A549 (cell line): Measurements from ENCODE around the gene EED. TPM values are rescaled to one million over a fixed set of nuclear protein-coding genes. Genes with fewer than 3 reads are reported as not detected.

Experiments used
- ATAC-seq, 2 experiments: fragments of 200-7000 bp in 1 of 2; fragments of >200 bp in 1 of 2; cut with Nextera tagmentation in 1 of 2; cut with Tn5 transposase in 1 of 2; 3 replicates each; pipeline versions ENCODE4 v1.8.0 to v1.9.1; 2018 to 2020; ENCODE audit warnings: mild to moderate bottlenecking in 1 of 2, moderate library complexity in 1 of 2
- CTCF ChIA-PET: fragments of 300-600 bp; sonication (Branson Sonifier 250); formaldehyde crosslinking; extraction: SDS; loops from one replicate; lab custom pipeline; 2021; ENCODE audit warnings: antibody characterized with exemption, inconsistent platforms; lab: Yijun Ruan, JAX
- POLR2A ChIA-PET: fragments of 350-600 bp; formaldehyde crosslinking; extraction: SDS; loops from one replicate; lab custom pipeline; 2021; ENCODE audit warnings: antibody characterized with exemption, inconsistent platforms; lab: Yijun Ruan, JAX
- DNase-seq, 2 experiments: peaks; one replicate each; pipeline versions ENCODE4 v3.0.0 to v3.0.0-alpha.2; 2011 to 2016; ENCODE audit warnings: low read depth in 1 of 2, low spot score in 1 of 2
- FAIRE-seq: peaks from 2 replicates; lab custom pipeline; 2011; peaks lifted over from hg19 to GRCh38; lab: Jason Lieb, UNC
- H3K27ac ChIP-seq, 2 experiments: fragments of >200 bp; sonication (Bioruptor Twin); formaldehyde crosslinking; 3 replicates each; pipeline ENCODE4 v1.5.1; 2016 to 2017
- H3K4me1 ChIP-seq: fragments of >200 bp; sonication (Bioruptor Twin); formaldehyde crosslinking; 3 replicates; pipeline ENCODE4 v1.6.1; 2016
- H3K4me2 ChIP-seq: fragments of >200 bp; sonication (Bioruptor Twin); formaldehyde crosslinking; 3 replicates; pipeline ENCODE4 v1.6.1; 2016
- H3K4me3 ChIP-seq: fragments of >200 bp; sonication (Bioruptor Twin); formaldehyde crosslinking; 3 replicates; pipeline ENCODE4 v1.5.1; 2016
- H3K9me3 ChIP-seq: fragments of >200 bp; sonication (Bioruptor Twin); formaldehyde crosslinking; 3 replicates; pipeline ENCODE4 v1.6.1; 2016
- ATOH8 ChIP-seq: fragments of 250-450 bp; sonication (Bioruptor Pico); IDR thresholded peaks from 2 replicates; pipeline ENCODE4 v1.5.0; 2020; ENCODE audit warnings: low read depth, mild to moderate bottlenecking, moderate library complexity
- CBX8 ChIP-seq: fragments of 200-600 bp; sonication (generic); IDR thresholded peaks from 2 replicates; pipeline ENCODE4 v1.6.1; 2016
- CTCF ChIP-seq: fragments of >200 bp; sonication (Bioruptor Twin); formaldehyde crosslinking; IDR thresholded peaks from 3 replicates; pipeline ENCODE4 v1.5.1; 2016
- EP300 ChIP-seq, 2 experiments: fragments of >200 bp; sonication (Bioruptor Twin); formaldehyde crosslinking; IDR thresholded peaks; 2 replicates in 1 of 2; 3 replicates in 1 of 2; pipeline ENCODE4 v1.6.1; 2016 to 2017
- ESRRA ChIP-seq: fragments of 150-350 bp; IDR thresholded peaks from 2 replicates; pipeline ENCODE4 v1.6.1; 2014; ENCODE audit warnings: mild to moderate bottlenecking, low read length, borderline replicate concordance
- FOSB ChIP-seq: fragments of 250-450 bp; sonication (Bioruptor Pico); IDR thresholded peaks from 2 replicates; pipeline ENCODE4 v1.5.0; 2020; ENCODE audit warnings: mild to moderate bottlenecking, moderate library complexity
- GATA3 ChIP-seq: IDR thresholded peaks from 2 replicates; pipeline ENCODE4 v1.6.1; 2012; ENCODE audit warnings: borderline replicate concordance
- HDAC2 ChIP-seq: fragments of 200-600 bp; sonication (generic); IDR thresholded peaks from 2 replicates; pipeline ENCODE4 v1.6.1; 2016
- HOXB13 ChIP-seq: fragments of 250-450 bp; sonication (Bioruptor Pico); IDR thresholded peaks from 2 replicates; pipeline ENCODE4 v1.5.0; 2020; ENCODE audit warnings: low read depth, mild to moderate bottlenecking, moderate library complexity
- HOXB5 ChIP-seq: fragments of 250-450 bp; sonication (Bioruptor Pico); IDR thresholded peaks from 2 replicates; pipeline ENCODE4 v1.5.0; 2020; ENCODE audit warnings: mild to moderate bottlenecking, moderate library complexity
- JUN ChIP-seq, 2 experiments: fragments of >200 bp; sonication (Bioruptor Twin); formaldehyde crosslinking; IDR thresholded peaks; 2 replicates in 1 of 2; 3 replicates in 1 of 2; pipeline ENCODE4 v1.6.1; 2016 to 2017
- KDM1A ChIP-seq: fragments of 200-600 bp; sonication (generic); IDR thresholded peaks from 2 replicates; pipeline ENCODE4 v1.6.1; 2016; ENCODE audit warnings: low read depth, mild to moderate bottlenecking
- MAZ ChIP-seq: fragments of 150-350 bp; IDR thresholded peaks from 2 replicates; pipeline ENCODE4 v1.6.1; 2014; ENCODE audit warnings: antibody characterized with exemption, low read depth, low read length, borderline replicate concordance
- PHF8 ChIP-seq: fragments of 200-600 bp; sonication (generic); IDR thresholded peaks from 2 replicates; pipeline ENCODE4 v1.6.1; 2016; ENCODE audit warnings: low read depth, mild to moderate bottlenecking, antibody characterized with exemption, moderate library complexity, borderline replicate concordance
- RAD21 ChIP-seq, 2 experiments: fragments of >200 bp in 1 of 2; sonication (Bioruptor Twin) in 1 of 2; formaldehyde crosslinking in 1 of 2; IDR thresholded peaks in 1 of 2; conservative IDR thresholded peaks in 1 of 2; 2 replicates in 1 of 2; 3 replicates in 1 of 2; pipeline ENCODE4 v1.6.1; 2012 to 2018; ENCODE audit warnings: inconsistent platforms in 1 of 2
- RCOR1 ChIP-seq: fragments of 150-350 bp; IDR thresholded peaks from 2 replicates; pipeline ENCODE4 v1.6.1; 2014; ENCODE audit warnings: antibody characterized with exemption, low read length, low read depth
- RNF2 ChIP-seq: fragments of 200-600 bp; sonication (generic); IDR thresholded peaks from 2 replicates; pipeline ENCODE4 v1.6.1; 2016; ENCODE audit warnings: low read depth, mild to moderate bottlenecking, antibody characterized with exemption, moderate library complexity, borderline replicate concordance
- SREBF2 ChIP-seq: fragments of 450-650 bp; IDR thresholded peaks from 2 replicates; pipeline ENCODE4 v1.6.1; 2014; ENCODE audit warnings: mild to moderate bottlenecking, moderate library complexity
- TFCP2L1 ChIP-seq: fragments of 250-450 bp; sonication (Bioruptor Pico); IDR thresholded peaks from 2 replicates; pipeline ENCODE4 v1.5.0; 2021; ENCODE audit warnings: mild to moderate bottlenecking
- USF2 ChIP-seq: fragments of 450-650 bp; IDR thresholded peaks from 2 replicates; pipeline ENCODE4 v1.6.1; 2014; ENCODE audit warnings: antibody characterized with exemption
- ZSCAN20 ChIP-seq: fragments of 250-450 bp; sonication (Bioruptor Pico); IDR thresholded peaks from 2 replicates; pipeline ENCODE4 v1.8.0; 2022; ENCODE audit warnings: mild to moderate bottlenecking, moderate library complexity
- whole genome bisulfite sequencing: methylation state at CpG from one replicate; pipeline ENCODE4 v1.1.6; 2017; ENCODE audit errors: missing lambda C conversion rate; 5-methylcytosine and 5-hydroxymethylcytosine counted together
- polyA plus RNA-seq, 4 experiments: library from polyadenylated mRNA; depleted of rRNA in 3 of 4; stranded (reverse); fragments of >200 nt; fragmentation: RNase III in 1 of 4; extraction: RNeasy Plus Mini Kit Qiagen cat#74134 plus additional on column Dnase treatment in 1 of 4; gene quantifications; 2 replicates in 3 of 4; 3 replicates in 1 of 4; pipeline ENCODE4 v1.2.3, GENCODE V29; 2011 to 2017
- TF ChIP-seq, protein P1 (sequence below): fragments of 200-600 bp; sonication (generic); IDR thresholded peaks from 2 replicates; pipeline ENCODE4 v1.6.1; 2016; ENCODE audit warnings: antibody characterized with exemption, mild to moderate bottlenecking, moderate library complexity
- TF ChIP-seq, protein P2 (sequence below): fragments of >200 bp; sonication (Bioruptor Twin); formaldehyde crosslinking; IDR thresholded peaks from 2 replicates; pipeline ENCODE4 v1.6.1; 2016
- TF ChIP-seq, protein P3 (sequence below): fragments of 150-350 bp; IDR thresholded peaks from 2 replicates; pipeline ENCODE4 v1.6.1; 2014; ENCODE audit warnings: low read depth, mild to moderate bottlenecking, low read length

EED gene
- polyA plus RNA-seq, 2 of the 4 experiments (the other 2 are of a cell fraction): 33.0 to 43.6 TPM

DNA sequence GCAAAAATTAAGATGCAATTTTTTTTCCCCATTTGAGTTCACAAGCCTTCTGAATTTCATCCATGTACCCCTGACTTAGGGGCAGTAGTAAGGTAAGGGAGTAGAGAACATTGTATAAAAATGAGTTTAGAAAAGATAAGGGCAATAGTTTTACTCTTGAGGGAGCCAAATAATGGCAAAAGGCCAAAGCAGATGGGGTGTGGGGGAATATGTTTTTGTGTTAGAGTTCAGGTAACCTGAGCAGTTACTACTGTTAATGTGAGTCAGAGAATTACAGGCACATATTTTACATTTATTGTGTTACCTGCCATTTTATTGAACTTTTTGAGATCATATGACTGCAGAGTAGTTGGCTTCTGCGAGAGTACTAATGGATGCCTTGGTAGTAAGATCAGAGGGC is 3.1 kb downstream of the EED start:
- peaks cover 54% of the 10 kb centered on the region for H3K4me1 ChIP-seq
- CTCF ChIA-PET: interaction anchor here (1.2 kb wide), 1 partner anchor 393 kb away, joined by 5 read pairs; the partner anchor contains the start of gene CCDC83
- no peak overlapping the region for H3K4me3 ChIP-seq
- WGBS: 97% methylated on average over 1 of the region's 1 CpG
- no peak for TF ChIP-seq HOXB13 (CRISPR knock-in tag)
- TF ChIP-seq KDM1A: no peak
- TF ChIP-seq RAD21 (conservative IDR thresholded peaks at IDR 0.05 in 1 of 2, IDR thresholded peaks at IDR 0.05 in 1 of 2): no peak
- TF ChIP-seq FOSB (CRISPR knock-in tag): no peak
- TF ChIP-seq HOXB5: no peak
- TF ChIP-seq CBX8: no peak
- TF ChIP-seq PHF8: no peak
- TF ChIP-seq USF2: no peak
- POLR2A ChIA-PET: no interaction called here
- H3K9me3 ChIP-seq: no peaks in the 10 kb centered on the region
- peak overlapping the region; percentile 71 for H3K4me2 ChIP-seq
- DNase-seq (no peak), FAIRE-seq (no peak), ATAC-seq (no peak)
- no peak overlapping the region for H3K27ac ChIP-seq

DNA sequence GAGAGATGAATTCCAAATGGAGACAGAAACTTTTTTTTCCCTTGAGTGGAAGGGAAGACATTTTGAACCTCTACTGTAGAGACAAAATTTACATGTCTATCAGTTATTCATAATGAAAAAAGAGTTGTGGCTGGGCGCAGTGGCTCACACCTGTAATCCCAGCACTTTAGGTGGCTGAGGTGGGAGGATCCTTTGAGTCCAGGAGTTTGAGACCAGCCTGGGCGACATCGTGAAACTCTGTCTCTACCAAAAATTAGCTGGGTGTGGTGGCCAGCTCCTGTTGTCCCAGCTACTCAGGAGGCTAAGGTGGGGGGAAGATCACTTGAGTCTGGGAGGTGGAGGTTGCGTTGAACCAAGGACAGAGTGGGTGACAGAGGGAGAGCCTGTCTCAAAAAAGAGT is 4.1 kb downstream of the EED start:
- no peak for FAIRE-seq
- no peaks in the 10 kb centered on the region for H3K9me3 ChIP-seq
- ChIA-PET CTCF (interaction anchor here (0.6 kb wide), 1 partner anchor 15 kb away, joined by 3 read pairs; no protein-coding TSS in a partner anchor), POLR2A (interaction anchor here (0.6 kb wide), 1 partner anchor 14 kb away, joined by 3 read pairs; no protein-coding TSS in a partner anchor)
- ATAC-seq: no peak
- H3K4me1 ChIP-seq: peaks cover 53% of the 10 kb centered on the region
- no peak for TF ChIP-seq JUN (IDR thresholded peaks at IDR 0.05)
- no peak overlapping the region for H3K4me2 ChIP-seq
- 93% methylated on average over 4 of the region's 4 CpGs for WGBS
- no peak overlapping the region for H3K4me3 ChIP-seq
- no peak for DNase-seq
- no peak overlapping the region for H3K27ac ChIP-seq

GRCh38 chr11:86249307-86250098 is 5.0 kb downstream of the EED start:
- Histone ChIP-seq H3K4me1 (peaks cover 49% of the 10 kb centered on the region), H3K9me3 (no peaks in the 10 kb centered on the region), H3K4me2 (0 out of 3 replicates have a peak overlapping the region, but pooled peaks have one; percentile 8), H3K27ac (no peak overlapping the region), H3K4me3 (no peak overlapping the region)
- ATAC-seq (no peak), DNase-seq (no peak), FAIRE-seq (no peak)
- POLR2A ChIA-PET: interaction anchor here (0.6 kb wide), 1 partner anchor 13 kb away, joined by 3 read pairs; no protein-coding TSS in a partner anchor
- CTCF ChIA-PET: interaction anchor here (1.0 kb wide), 1 partner anchor 56 kb away, joined by 3 read pairs; no protein-coding TSS in a partner anchor
- 72% methylated on average over 3 of the region's 3 CpGs for WGBS
- TF ChIP-seq HDAC2: no peak
- TF ChIP-seq ZSCAN20 (CRISPR knock-in tag): no peak
- TF ChIP-seq, protein P1, sequence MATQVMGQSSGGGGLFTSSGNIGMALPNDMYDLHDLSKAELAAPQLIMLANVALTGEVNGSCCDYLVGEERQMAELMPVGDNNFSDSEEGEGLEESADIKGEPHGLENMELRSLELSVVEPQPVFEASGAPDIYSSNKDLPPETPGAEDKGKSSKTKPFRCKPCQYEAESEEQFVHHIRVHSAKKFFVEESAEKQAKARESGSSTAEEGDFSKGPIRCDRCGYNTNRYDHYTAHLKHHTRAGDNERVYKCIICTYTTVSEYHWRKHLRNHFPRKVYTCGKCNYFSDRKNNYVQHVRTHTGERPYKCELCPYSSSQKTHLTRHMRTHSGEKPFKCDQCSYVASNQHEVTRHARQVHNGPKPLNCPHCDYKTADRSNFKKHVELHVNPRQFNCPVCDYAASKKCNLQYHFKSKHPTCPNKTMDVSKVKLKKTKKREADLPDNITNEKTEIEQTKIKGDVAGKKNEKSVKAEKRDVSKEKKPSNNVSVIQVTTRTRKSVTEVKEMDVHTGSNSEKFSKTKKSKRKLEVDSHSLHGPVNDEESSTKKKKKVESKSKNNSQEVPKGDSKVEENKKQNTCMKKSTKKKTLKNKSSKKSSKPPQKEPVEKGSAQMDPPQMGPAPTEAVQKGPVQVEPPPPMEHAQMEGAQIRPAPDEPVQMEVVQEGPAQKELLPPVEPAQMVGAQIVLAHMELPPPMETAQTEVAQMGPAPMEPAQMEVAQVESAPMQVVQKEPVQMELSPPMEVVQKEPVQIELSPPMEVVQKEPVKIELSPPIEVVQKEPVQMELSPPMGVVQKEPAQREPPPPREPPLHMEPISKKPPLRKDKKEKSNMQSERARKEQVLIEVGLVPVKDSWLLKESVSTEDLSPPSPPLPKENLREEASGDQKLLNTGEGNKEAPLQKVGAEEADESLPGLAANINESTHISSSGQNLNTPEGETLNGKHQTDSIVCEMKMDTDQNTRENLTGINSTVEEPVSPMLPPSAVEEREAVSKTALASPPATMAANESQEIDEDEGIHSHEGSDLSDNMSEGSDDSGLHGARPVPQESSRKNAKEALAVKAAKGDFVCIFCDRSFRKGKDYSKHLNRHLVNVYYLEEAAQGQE: no peak
- no peak for TF ChIP-seq RCOR1
- TF ChIP-seq MAZ: no peak
- TF ChIP-seq RAD21 (conservative IDR thresholded peaks at IDR 0.05 in 1 of 2, IDR thresholded peaks at IDR 0.05 in 1 of 2): no peak
- no peak for TF ChIP-seq CTCF
- no peak for TF ChIP-seq GATA3
- no peak for TF ChIP-seq EP300 (IDR thresholded peaks at IDR 0.05)
- TF ChIP-seq ATOH8 (CRISPR knock-in tag): no peak
- TF ChIP-seq, protein P2, sequence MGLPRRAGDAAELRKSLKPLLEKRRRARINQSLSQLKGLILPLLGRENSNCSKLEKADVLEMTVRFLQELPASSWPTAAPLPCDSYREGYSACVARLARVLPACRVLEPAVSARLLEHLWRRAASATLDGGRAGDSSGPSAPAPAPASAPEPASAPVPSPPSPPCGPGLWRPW: no peak
- no peak for TF ChIP-seq ESRRA
- no peak for TF ChIP-seq SREBF2
- TF ChIP-seq RNF2: no peak
- no peak for TF ChIP-seq TFCP2L1
- TF ChIP-seq, protein P3, sequence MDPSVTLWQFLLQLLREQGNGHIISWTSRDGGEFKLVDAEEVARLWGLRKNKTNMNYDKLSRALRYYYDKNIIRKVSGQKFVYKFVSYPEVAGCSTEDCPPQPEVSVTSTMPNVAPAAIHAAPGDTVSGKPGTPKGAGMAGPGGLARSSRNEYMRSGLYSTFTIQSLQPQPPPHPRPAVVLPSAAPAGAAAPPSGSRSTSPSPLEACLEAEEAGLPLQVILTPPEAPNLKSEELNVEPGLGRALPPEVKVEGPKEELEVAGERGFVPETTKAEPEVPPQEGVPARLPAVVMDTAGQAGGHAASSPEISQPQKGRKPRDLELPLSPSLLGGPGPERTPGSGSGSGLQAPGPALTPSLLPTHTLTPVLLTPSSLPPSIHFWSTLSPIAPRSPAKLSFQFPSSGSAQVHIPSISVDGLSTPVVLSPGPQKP: no peak
